CD4-positive, alpha-beta T cell treated with Interleukin-4 for 4 hours (primary cell): ENCODE results near the gene CACTIN.
"Not testable (repeated sequence)": the region's sequence is repeated elsewhere in the genome, so short reads cannot be mapped to it uniquely, and the experiment has no call there.

Experiments used
- DNase-seq: peaks from one replicate; pipeline ENCODE4 v3.0.0-alpha.2; 2020

CACTIN gene

DNA sequence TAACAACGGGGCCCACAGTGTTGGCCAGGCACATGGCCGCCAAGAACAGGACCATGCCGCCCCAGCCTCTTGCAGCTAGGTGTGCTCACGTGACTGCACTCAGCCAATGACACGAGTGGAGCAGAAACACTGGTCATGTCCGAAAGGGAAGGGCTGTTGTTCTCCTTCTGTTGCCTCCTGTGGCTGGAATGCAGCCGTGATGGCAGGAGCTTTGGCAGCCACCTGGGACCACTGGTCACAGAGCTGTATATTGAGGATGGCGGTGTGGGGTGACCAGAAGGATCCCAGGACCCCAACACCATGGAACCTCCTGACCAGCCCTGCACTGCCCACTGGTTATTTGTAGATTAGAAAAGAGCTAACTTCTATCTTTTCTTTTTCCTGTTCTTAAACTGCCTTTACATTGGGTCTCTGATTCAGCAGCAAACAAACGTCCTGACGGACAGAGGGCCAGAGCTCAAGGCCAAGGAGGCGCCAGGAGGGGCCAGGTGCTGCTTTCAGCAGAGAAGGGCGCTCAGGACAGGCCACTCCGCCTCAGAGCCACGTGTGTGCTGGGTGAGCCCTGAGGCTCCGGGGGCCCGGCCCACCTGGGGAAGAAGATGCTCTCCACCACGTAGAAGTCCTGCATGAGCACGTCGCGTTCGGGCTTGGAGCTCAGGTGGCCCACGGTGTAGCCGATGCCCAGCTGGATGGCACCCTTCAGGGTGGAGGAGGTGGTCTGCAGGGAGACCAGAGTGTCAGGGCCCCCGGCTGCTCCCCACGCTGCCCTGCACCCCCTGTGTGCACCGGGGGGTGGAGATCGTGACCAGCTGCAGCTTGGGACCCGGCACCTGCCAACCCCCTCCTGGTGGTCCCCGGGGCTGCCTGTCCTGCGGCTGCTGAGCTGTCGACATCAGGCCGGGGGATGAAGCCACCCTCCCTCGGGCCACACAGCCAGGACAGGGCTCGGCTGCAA, 35.0 kb upstream of the CACTIN start:
- no peak for DNase-seq

DNA sequence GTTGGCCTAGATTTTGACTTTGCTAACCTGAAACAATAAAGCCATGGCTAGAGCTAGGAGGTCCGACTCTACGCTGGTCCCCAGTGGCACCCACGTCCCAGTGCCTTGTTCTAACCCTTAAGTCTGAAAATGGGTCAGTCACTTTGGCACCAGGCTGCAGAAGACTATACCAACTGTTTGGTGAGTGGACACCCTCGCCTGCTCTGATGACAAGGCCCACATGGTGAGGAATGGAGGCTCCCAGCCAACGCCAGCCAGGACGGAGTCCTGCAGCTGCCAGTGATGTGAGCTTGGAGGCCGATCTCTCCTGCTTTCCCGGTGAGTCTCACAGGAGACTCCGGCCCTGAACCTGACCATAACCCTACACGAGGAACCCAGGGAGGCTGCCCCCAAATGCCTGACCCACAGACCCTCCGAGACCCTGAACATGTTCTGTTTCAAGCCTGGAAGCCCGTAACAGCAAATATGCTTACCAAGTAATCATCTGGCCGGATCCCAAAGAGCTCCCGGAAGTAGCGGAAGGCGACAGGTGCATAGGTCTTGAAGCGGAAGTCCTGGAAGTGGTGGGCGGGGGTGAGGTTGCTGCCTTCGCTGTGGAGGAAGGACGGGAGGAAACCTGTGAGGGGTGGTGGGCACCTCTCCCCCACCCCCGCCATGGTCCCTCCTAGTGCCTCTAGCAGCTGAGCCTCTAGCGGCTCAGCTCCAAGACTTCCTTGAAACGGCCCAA, 34.1 kb upstream of the CACTIN start:
- DNase-seq = no peak

DNA sequence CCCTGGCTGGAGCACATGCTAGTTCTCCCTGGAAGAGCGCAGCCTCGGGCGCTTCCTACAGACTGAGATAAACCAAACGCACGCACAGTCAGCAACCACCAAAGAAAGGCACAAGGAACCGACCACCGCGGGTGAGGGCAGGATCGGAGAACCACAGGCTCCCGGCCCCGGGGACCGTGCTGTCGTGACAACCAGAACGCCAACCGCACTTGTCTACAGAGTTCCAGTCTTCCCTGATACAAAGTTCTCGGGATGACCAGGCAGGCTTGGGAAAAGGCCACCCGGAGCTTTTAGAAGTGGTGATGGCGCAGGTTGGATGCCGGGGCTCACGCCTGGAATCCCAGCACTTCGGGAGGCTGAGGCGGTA, 33.1 kb upstream of the CACTIN start:
- no peak for DNase-seq

DNA sequence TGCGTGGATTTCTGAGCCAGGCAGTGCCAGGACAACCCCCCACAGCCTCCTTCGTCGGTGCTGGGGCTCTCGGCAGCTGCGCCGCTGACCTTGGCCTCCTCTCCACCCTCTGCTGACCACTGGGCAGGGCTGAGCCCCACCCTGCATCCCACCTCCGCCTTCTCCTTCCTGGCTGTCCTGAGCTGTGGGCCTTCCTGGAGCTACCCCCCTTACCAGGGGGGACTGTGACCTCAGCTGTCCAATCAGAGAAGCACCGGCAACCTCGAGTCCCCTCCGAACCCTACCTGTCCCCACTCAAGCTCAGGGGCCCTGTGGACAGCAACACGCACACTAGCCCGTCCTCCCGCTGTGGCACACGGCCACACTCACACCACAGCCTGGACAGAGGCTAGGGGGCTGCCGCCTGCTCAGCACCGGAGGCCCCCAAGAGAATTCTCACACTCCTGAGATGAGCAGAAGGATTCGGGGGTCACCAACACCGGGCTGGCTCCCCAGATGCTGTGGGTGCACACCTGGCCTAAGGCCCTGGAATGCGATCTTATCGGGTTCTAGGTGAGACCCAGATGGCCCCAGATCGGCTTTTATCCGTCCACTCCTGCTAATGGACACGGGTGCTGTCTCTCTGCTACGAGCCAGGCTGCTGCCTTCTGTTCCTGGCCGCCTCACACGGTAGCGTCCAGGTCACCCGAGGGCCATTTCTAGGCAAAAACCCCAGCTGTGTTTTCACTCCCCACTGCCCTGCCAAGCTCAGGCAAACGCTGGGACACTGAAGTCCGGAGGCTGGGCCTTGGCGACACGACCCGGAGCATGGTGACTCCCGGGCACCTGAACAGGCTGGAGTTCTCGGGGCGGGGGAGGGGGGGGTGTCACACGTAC, 32.5 kb upstream of the CACTIN start:
- no peak for DNase-seq

DNA sequence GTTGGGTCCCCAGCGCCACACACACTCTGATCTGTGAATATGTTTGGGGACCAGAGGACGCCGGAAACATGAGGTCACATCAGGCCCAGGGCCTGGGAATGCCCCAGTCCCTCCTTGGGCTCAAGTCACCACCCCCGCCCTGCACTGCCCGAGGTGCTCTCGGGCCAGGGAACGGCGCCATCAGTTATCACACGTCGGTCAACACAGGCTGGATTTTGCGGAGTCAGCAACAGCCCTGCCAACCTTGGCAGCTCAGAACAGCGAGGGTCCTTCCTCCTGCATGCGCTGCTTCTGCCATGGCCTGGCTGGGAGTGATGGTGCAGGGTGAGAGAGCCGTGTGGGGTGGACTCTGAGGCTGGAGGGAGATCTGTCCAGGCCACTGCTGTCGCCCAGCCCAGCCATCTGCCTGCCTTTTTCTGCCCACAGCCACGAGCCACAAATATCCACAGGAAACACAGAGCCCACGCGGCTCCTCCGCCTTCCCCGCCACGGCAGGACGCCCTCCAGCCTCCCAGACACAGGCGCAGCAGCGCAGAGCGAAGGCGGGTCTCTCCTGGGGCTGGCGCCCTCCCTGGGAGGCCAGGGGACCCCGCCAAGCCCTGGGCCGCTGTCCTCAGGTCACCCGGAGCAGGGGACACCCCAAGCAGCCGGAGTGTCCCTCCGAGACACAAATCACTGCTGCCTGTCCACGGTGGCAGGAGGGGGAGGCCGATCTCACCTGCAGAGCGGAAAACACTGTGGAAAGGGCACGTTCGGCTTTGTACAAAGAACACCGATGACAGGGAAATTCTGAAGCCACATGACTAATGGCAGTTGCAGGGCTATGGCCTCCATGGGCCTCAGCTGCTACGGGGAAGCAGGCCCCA, 31.6 kb upstream of the CACTIN start:
- no peak for DNase-seq

DNA sequence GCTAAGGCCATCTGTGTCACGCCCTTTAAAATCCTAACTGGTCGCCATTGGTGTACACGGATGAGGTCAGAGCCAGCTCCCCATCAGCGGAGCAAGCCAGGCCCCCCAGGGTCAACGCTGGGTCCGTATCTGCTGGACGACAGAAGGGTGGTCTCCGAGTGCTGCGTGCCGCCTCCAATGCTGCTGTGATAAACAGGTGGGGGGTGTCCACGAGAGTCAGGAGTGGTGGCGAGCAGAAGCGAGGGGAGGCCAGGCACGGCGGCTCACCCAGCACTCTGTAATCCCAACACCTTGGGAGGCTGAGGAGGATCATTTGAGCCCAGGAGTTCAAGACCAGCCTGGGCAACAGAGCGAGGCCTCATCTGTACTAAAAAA, 30.8 kb upstream of the CACTIN start:
- no peak for DNase-seq

DNA sequence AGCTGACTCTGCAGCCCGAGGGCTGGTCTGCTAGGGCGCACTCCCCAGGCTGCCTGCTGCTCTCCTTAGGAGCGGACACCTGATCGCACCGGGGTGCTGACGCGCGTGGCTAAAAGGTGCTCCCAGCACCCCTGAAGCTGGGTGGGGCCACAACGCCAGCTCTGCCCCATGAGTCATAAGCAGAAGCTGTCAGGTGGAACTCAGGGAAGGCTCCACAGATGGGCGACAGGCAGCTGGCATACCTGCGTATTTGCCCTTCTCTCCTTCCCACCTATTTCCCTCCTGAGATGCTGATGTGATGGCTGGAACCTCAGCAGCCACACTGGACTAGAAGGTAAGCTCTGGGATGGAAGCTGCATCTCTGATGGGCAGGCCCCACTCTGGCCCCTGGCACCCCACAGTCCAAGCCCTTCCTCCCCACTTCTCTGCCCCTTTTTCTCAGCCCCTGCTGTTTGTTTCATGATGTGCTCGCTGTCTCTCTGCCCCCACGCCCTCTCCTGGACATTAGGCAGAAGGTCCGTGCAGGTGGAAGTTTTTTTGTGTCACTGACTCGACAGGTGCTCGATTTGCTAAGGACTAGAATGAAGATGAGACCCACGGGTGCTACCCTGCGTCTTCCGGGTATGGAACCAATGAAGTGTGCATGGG, 30.3 kb upstream of the CACTIN start:
- DNase-seq = no peak

DNA sequence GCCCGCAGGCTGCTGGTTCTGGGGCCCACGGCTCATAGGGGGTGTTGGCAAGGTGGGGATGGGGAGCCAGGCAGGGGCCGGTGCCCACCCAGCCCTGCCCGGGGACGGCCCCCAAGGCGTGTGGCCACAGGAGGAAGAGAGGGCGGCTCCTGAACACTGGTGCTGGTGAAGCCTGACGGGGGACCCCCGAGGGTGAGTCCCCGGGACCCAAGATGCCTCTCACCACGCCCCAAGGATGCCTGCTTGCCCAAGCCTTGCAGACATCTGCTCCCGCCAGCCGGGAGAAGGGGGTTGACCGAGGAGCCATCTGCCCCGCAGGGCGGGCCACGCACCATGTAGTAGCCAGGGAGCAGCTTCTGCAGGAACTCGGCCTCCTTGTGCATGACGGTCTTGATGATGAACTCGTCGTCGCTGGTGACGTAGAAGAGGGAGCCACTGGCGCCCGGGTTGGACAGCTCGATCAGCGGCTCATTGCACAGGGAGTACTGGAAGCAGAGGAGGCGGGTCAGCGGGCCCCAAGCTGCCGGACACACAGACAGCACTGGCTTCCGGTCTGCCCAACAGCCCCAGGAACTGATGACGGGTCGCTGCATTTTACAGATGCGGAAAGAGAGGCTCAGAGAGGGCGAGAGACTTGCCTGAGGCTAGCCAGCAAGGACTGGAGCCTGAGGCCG, 29.6 kb upstream of the CACTIN start:
- no peak for DNase-seq

DNA sequence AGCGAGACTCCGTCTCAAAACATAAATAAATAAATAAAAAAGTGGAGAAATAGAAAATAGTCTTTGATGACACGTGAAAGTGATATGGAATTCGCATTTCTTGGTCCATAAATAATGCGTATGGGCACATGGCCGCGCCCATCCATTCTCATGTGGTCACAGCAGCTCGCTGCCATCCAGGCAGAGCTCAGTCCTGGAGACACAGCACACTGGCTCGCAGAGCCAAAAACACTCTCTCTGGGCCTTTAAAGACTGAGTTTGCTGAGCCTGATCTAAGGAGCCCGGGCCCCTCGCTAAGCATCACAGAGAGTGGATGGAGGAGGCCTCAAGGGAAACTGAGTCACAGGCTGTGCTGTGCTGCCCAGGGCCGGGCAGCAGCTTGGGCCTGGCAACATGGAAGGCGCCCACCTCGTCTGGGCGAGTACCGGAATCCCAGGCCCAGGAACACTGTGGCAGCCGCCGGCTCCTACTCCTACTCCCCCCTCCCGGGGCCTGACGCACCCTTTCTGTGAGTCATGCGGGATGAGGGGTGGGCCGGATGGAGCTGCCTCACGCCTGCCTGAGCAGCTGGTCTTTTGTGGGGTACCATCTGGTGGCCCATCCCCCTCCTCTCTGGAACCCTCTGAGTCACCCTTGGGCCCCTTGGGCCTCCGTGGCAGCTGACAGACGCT, 28.9 kb upstream of the CACTIN start:
- DNase-seq = no peak

DNA sequence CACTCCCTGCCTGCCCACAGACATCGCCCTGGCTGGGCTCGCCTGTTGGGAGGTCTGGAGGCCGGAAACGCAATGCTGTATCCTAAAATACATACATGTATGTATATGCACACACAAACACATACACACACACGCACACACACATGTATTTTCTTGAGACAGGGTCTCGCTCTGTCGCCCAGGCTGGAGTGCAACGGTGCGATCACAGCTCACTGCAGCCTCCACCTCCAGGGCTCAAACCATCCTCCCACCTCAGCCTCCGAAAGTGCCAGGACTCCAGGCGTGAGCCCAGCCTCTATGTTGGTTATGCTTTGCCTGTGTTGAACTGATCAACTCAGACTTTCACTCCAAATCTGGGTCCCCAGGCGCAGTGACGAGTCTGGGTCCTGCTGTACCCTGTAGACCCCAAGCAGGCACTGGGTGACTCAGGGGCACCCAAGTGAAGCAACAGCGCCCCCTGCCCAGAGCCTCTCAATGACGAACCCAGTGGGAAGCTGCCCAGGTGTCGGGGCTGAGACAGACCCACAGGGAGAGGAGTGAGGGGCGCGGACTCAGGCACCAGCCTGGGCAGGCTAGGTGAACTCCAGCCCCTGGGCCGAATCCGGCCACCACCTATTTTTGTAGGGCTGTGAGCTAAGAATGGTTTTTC, 27.4 kb upstream of the CACTIN start:
- no peak for DNase-seq

DNA sequence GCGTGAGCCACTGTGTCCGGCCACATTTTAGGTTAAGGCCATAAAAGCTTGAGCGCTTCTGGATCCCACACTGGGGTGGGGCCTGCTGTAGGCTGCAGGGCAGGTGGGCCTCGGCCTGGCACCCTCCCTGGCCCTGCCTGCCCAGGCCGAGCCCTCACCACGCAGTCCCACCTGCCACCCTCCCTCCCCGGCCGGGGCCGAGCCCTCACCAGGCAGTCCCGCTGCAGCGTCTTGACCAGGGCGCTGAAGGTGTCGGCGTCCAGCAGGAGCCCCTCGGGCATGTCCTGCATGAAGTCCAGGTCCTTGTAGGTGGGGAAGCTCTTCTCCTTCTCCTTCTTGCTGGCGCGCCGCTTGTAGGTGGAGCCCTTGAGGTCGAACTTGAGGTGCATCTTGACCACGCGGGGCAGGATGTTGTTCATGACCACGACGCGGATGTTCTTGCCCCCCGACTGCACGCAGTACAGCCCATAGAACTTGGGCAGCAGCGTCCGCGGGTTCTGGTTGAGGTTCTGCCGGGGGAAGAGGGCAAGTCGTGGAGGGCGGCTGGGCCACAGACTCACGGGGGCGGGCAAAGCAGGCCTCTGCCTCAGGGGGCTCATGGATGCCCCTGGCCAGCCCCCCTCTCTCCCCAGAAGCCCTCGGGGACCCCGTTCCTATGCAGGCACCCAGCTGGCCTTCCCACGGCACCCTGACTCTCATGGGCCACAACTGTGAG, 26.6 kb upstream of the CACTIN start:
- DNase-seq = no peak

DNA sequence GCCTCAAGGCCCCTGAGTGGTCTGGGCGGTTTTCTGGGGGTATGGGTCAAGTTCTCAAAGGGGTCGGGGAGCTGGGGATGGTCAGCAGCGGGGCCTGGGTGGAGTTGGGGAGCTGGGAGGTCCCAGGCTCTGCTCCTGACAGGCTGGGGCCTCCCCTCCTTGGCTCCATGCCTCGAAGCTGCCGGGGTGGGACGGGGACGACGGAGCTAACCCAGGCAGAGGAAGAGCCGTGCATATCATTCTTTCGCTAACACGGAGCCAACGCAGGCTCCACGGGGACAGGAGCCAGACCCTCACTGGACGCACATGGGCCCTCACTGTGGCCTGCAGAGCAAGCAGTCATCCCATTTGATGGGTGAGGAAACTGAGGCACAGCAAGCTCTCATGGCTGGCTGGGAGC, 25.8 kb upstream of the CACTIN start:
- no peak for DNase-seq

DNA sequence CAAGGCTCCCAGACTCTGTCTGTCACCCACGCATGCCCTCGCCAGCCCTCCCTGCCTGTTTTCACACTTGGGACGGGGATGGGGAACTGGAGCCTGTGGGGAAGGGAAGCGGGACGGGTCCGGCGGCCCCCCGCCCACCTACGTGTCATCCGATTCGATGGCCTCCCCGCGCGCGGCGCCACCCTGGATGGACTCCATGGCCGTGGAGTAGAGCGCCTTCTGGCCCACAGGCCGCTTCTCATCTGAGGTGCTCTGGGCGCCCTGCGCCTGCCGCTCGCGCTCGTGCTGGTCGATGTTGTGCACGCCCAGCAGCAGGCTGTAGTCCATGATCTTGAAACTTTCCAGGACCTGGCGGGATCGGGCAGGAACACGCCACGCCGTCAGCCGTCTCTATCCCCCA, 25.1 kb upstream of the CACTIN start:
- no peak for DNase-seq

DNA sequence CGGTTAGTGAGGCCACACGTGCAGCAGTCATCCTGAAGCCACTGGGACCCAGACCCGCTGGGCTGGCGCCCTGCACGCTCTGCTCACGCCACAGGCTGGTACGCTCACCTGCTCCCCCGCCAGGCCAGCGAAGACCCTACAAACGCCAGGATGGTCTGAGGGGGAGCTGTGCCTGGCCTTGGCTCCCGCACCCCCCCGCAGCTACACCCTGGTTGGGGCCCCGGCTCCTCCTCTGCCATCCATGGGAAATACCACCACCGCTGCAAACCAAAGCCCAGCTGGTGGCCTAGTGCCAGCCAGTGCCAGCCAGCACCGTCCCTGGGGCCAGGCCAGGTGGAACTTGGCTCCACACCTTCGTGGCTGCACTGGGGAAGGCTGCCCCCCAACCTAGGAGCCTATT, 23.3 kb upstream of the CACTIN start:
- DNase-seq = no peak

DNA sequence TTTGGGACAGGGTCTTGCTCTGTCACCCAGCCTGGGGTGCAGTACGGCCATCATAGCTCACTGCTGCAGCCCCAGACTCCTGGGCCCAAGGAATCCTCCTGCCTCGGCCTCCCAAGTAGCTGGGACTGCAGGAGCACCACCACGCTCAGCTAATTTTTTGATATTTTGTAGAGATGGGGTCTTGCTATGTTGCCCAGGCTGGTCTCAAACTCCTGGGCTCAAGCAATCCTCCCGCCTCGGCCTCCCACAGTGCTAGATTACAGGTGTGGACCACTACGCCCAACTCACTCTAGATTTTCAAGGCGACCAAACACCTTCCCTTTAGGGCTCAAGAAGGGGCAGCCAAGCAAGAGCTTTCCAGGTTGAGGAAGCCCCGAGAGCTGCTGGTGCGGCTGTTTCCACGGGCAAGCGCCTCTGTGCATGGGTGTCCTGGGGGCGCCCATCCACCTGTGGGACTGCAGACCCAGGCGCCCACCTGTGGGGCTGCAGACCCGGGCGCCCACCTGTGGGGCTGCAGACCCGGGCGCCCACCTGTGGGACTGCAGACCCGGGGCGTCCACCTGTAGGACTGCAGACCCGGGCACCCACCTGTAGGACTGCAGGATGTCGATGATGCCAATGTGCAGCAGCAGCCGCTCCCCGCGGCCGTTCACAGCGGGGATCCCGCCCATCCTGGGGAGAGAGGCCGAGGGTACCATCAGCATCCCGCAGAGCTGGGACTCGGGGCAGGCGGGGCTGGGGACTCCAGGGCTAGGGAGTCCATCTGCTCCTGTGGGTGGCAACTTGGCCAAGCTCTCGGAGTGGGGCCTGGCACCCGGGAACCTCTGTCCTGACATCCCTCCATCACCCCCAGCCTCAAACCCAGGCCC, 21.7 kb upstream of the CACTIN start:
- DNase-seq = no peak

DNA sequence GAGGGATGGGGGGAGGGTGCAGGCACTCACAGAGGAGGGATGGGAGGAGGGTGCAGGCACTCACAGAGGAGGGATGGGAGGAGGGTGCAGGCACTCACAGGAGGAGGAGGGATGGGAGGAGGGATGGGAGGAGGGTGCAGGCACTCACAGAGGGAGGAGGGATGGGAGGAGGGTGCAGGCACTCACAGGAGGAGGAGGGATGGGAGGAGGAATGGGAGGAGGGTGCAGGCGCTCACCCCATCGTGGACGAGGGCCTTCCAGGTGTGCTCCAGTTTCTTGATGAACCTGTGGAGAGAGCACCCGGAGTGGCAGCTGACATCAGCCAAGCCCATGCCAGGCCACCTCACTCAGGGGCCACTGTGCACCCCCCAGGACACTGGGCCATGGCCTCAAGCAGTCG, 20.5 kb upstream of the CACTIN start:
- DNase-seq = not testable (repeated sequence)

DNA sequence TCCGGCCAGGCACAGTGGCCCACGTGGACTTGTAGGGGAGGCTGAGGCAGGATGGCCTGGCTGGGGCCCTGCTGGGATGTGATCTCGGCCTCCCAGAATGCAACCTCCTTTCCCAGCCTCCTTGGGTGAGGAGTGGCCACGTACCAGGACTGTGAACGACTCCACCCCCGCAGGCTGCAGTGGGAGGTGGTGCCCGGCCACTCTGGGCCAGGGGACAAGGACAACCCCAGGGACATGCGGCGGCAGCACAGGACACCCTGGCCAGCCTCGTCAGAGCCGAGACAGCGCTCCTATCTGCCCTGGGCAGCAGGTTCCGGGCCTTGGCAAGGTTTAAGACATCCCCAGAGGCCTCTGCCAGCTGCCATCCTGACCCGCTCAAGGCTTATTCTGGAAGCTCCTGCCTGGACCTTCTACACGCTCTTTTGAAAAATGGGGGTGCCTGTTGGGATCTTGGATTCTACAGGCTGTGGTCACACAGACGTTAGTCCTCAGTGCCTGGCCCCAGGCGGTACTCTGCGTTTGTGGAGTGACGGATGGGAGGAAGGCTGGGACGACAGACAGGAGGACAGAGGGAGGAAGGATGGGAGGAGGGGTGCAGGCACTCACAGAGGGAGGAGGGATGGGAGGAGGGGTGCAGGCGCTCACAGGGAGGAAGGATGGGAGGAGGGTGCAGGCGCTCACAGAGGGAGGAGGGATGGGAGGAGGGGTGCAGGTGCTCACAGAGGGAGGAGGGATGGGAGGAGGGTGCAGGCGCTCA, 19.9 kb upstream of the CACTIN start:
- no peak for DNase-seq

DNA sequence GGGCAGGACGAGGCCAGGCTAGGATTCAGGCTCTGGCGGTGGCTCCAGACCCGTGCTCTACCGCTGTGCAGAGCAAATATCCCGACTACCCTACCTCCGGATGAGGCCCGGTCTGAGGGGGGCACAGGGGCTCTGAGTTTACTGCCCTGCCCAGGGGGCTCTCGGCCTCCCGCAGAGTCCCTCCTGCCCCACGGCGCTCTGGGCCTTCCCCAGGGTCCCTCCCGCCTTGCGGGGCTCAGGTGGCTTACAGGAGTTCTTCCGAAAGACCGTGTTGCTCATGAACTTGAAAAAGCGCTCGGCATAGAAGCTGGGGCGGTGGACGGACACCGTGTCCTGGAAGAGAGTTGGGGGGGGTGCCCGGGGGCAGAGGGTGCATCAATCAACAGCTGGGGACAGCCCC, 19.1 kb upstream of the CACTIN start:
- DNase-seq = no peak
